ENCODE results near the gene MBNL1. TPM values are rescaled to one million over a fixed set of nuclear protein-coding genes. Genes with fewer than 3 reads are reported as not detected.

Gene MBNL1
- total RNA-seq, 1 donor from 2014 or later = 311 TPM

GRCh38 chr3:152271501-152272236, 2.9 kb downstream of the MBNL1 start:
- intact Hi-C loops (cut with DNase I) = no loop called here
- Histone ChIP-seq H3K4me3 (peak overlapping the region; percentile 74 to 94), H3K27ac (peak overlapping the region; percentile 98), H3K9me3 (no peaks in the 10 kb centered on the region), H3K4me1 (peaks cover 61% of the 10 kb centered on the region), H3K27me3 (no peaks in the 10 kb centered on the region), H3K36me3 (no peaks in the 10 kb centered on the region)
- TF ChIP-seq POLR2AphosphoS5 (IDR thresholded peaks at IDR 0.05; ENCODE audit: insufficient read depth in 1 of 2, low read depth in 1 of 2) (no peak), POLR2A (IDR thresholded peaks at IDR 0.05) (no peak), CTCF (IDR thresholded peaks at IDR 0.05) (no peak)
- DNase-seq (ENCODE audit: extremely low spot score in 2 of 2) = no peak

DNA sequence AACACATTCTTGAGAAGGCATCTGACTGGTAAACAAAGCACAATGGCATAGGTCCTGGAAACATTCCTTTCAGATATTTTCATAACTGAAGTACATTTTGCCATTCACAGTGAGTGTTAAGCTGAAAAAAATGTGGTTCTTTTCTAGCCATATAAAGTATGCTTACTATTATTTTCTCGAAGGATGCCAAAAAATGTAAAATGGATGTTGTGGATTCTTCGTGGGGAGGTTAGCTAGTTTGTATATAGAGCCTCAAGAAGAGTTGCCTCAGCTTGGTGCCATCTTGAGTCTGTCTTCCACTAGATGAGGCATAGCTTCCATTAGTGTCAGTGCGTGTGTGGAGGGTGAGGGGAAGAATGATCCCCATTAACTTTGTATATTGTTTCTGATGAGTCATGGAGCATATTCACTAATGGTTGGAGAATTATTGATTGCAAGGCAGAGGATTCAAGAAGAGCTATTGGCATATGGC, 4.1 kb downstream of the MBNL1 start:
- H3K36me3 ChIP-seq = no peaks in the 10 kb centered on the region
- TF ChIP-seq POLR2AphosphoS5 (IDR thresholded peaks at IDR 0.05; ENCODE audit: insufficient read depth in 1 of 2, low read depth in 1 of 2) (peak in 1 of 2 donors; percentile 22), CTCF (IDR thresholded peaks at IDR 0.05) (no peak)
- H3K4me3 ChIP-seq = peak overlapping the region; percentile 14 to 74
- intact Hi-C loops (cut with DNase I) = no loop called here
- H3K4me1 ChIP-seq = peaks cover 61% of the 10 kb centered on the region
- peak overlapping the region; percentile 98 for H3K27ac ChIP-seq
- DNase-seq (ENCODE audit: extremely low spot score in 2 of 2) = no peak
- H3K27me3 ChIP-seq = no peaks in the 10 kb centered on the region
- no peaks in the 10 kb centered on the region for H3K9me3 ChIP-seq

GRCh38 chr3:152276681-152277080, 8.0 kb downstream of the MBNL1 start:
- no peak for DNase-seq (ENCODE audit: extremely low spot score in 2 of 2)
- H3K36me3 ChIP-seq = no peaks in the 10 kb centered on the region
- H3K4me1 ChIP-seq = peaks cover 86% of the 10 kb centered on the region
- H3K27ac ChIP-seq = peak overlapping the region; percentile 40
- no peak overlapping the region for H3K4me3 ChIP-seq
- TF ChIP-seq POLR2A (IDR thresholded peaks at IDR 0.05) (no peak), CTCF (IDR thresholded peaks at IDR 0.05) (no peak), POLR2AphosphoS5 (IDR thresholded peaks at IDR 0.05; ENCODE audit: insufficient read depth in 1 of 2, low read depth in 1 of 2) (no peak)
- H3K27me3 ChIP-seq = no peaks in the 10 kb centered on the region
- no peaks in the 10 kb centered on the region for H3K9me3 ChIP-seq
- intact Hi-C loops (cut with DNase I) = no loop called here

DNA sequence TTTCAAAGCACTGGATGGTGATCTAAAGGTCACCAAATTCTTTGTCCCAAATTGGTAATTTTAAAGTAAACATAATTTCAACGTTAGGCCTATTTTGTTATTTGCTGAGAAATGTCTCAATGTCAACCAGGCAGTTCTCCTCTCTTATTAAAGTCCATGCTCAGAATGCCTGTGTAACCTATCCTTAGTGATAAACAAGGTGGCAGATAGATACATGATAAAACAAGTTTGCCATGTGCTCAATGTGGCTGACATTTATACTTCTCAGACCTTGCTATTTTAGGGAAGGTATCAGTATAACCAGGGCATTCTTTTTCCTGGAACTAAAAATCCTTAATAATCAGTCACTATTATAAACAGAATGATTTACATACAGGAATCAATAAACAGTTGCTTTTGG, 8.5 kb downstream of the MBNL1 start:
- H3K27ac ChIP-seq = peak overlapping the region; percentile 40
- TF ChIP-seq CTCF (IDR thresholded peaks at IDR 0.05) (no peak), POLR2AphosphoS5 (IDR thresholded peaks at IDR 0.05; ENCODE audit: insufficient read depth in 1 of 2, low read depth in 1 of 2) (no peak), POLR2A (IDR thresholded peaks at IDR 0.05) (no peak)
- H3K4me1 ChIP-seq = peaks cover 91% of the 10 kb centered on the region
- no peaks in the 10 kb centered on the region for H3K36me3 ChIP-seq
- H3K27me3 ChIP-seq = no peaks in the 10 kb centered on the region
- no peaks in the 10 kb centered on the region for H3K9me3 ChIP-seq
- DNase-seq (ENCODE audit: extremely low spot score in 2 of 2) = no peak
- intact Hi-C loops (cut with DNase I) = no loop called here
- no peak overlapping the region for H3K4me3 ChIP-seq

- TF ChIP-seq POLR2A (IDR thresholded peaks at IDR 0.05) (no peak), POLR2AphosphoS5 (IDR thresholded peaks at IDR 0.05; ENCODE audit: insufficient read depth in 1 of 2, low read depth in 1 of 2) (no peak), CTCF (IDR thresholded peaks at IDR 0.05) (no peak)
- Histone ChIP-seq H3K36me3 (no peaks in the 10 kb centered on the region), H3K9me3 (no peaks in the 10 kb centered on the region), H3K4me1 (peaks cover 93% of the 10 kb centered on the region), H3K27ac (peak overlapping the region; percentile 12), H3K4me3 (peak overlapping the region in 1 of 2 donors; percentile 18), H3K27me3 (no peaks in the 10 kb centered on the region)
- no peak for DNase-seq (ENCODE audit: extremely low spot score in 2 of 2)
- intact Hi-C loops (cut with DNase I) = no loop called here
These were observed 10.2 kb downstream of the MBNL1 start for GRCh38 chr3:152278756-152279427.

Measured in vagina (tissue), 2 donors.